ENCODE results near the gene MBNL3. TPM values are rescaled to one million over a fixed set of nuclear protein-coding genes. Genes with fewer than 3 reads are reported as not detected.

MBNL3 gene
- total and polyA plus RNA-seq, 9 of the 15 experiments (the other 6 are each of a cell fraction or from before 2014, with no cell fraction given): under 0.01 to 0.25 (median 0.16) TPM

- Histone ChIP-seq H2AFZ (ENCODE audit: low read depth, low read length) (no peak overlapping the region), H3K9ac (ENCODE audit: insufficient read depth in 1 of 2, low read depth in 2 of 2, low read length in 2 of 2) (no peak overlapping the region), H4K20me1 (replicated peaks; ENCODE audit: control insufficient read depth, insufficient read depth, low read length) (no peaks in the 10 kb centered on the region), H3K79me2 (ENCODE audit: control insufficient read depth, insufficient read depth, low read length) (no peaks in the 10 kb centered on the region), H3K4me2 (ENCODE audit: insufficient read depth, low read length) (no peak overlapping the region), H3K9me3 (replicated peaks; ENCODE audit: control insufficient read depth, insufficient read depth, low read depth, low read length) (no peaks in the 10 kb centered on the region), H3K9me1 (ENCODE audit: control insufficient read depth, insufficient read depth, low read length) (no peaks in the 10 kb centered on the region), H3K27me3 (ENCODE audit: control insufficient read depth in 2 of 2, insufficient read depth in 2 of 2, low read length in 2 of 2) (no peaks in the 10 kb centered on the region), H3K27ac (ENCODE audit: extremely low read depth, low read depth, low read length) (no peak overlapping the region), H3K4me1 (replicated peaks in 1 of 2; ENCODE audit: control insufficient read depth in 2 of 2, insufficient read depth in 2 of 2, low read length in 2 of 2) (no peaks in the 10 kb centered on the region), H3K36me3 (ENCODE audit: control insufficient read depth, insufficient read depth, low read length) (no peaks in the 10 kb centered on the region), H3K4me3 (no peak overlapping the region)
- FAIRE-seq (no peak), DNase-seq (ENCODE audit: extremely low read depth in 1 of 4, low spot score in 3 of 4) (peak in 1 of 4 experiments; percentile 1), ATAC-seq (no peak)
- no TSS peak for BruUV-seq (replicated peaks)
- in situ Hi-C loops (cut with MboI): no loop called here
- intact Hi-C loops (cut with micrococcal nuclease): no loop called here
- POLR2A ChIA-PET: no interaction called here
- CTCF ChIA-PET (ENCODE audit: low intra/inter-chr PET ratio): no interaction called here
- TF ChIP-seq FOSL1 (tag; conservative IDR thresholded peaks at IDR 0.05) (peak; percentile 31; the same call in 1 of the 2 replicates), BCL6 (CRISPR knock-in tag; IDR thresholded peaks at IDR 0.05) (no peak), KAT7 (CRISPR knock-in tag; IDR thresholded peaks at IDR 0.05; ENCODE audit: borderline replicate concordance) (no peak), TBP (optimal IDR thresholded peaks at IDR 0.05; ENCODE audit: low read depth, low read length) (no peak)
- TF ChIP-seq, protein P1, sequence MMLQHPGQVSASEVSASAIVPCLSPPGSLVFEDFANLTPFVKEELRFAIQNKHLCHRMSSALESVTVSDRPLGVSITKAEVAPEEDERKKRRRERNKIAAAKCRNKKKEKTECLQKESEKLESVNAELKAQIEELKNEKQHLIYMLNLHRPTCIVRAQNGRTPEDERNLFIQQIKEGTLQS (IDR thresholded peaks at IDR 0.05): 0 out of 2 replicates have a peak, but pooled peaks have one; percentile 19
- TF ChIP-seq, protein P1 (CRISPR knock-in tag; conservative IDR thresholded peaks at IDR 0.05): no peak
- 0% methylated on average over 1 of the region's 1 CpG for WGBS (ENCODE audit: insufficient coverage, low coverage, missing lambda C conversion rate)
Observed at GRCh38 chrX:132532913-132533312, 44.1 kb upstream of the MBNL3 start.

- ChIA-PET POLR2A (no interaction called here), CTCF (ENCODE audit: low intra/inter-chr PET ratio) (no interaction called here)
- ATAC-seq: no peak
- no peak for DNase-seq (ENCODE audit: extremely low read depth in 1 of 4, low spot score in 3 of 4)
- in situ Hi-C loops (cut with MboI) (no loop called here), intact Hi-C loops (cut with micrococcal nuclease) (no loop called here)
- no peak overlapping the region for H2AFZ ChIP-seq (ENCODE audit: low read depth, low read length)
- H3K4me3 ChIP-seq: no peak overlapping the region
- H3K79me2 ChIP-seq (ENCODE audit: control insufficient read depth, insufficient read depth, low read length): no peaks in the 10 kb centered on the region
- H3K9me3 ChIP-seq (replicated peaks; ENCODE audit: control insufficient read depth, insufficient read depth, low read depth, low read length): no peaks in the 10 kb centered on the region
- H3K4me1 ChIP-seq (replicated peaks in 1 of 2; ENCODE audit: control insufficient read depth in 2 of 2, insufficient read depth in 2 of 2, low read length in 2 of 2): no peaks in the 10 kb centered on the region
- WGBS (ENCODE audit: insufficient coverage, low coverage, missing lambda C conversion rate): 0% methylated on average over 1 of the region's 1 CpG
- no peaks in the 10 kb centered on the region for H4K20me1 ChIP-seq (replicated peaks; ENCODE audit: control insufficient read depth, insufficient read depth, low read length)
- H3K36me3 ChIP-seq (ENCODE audit: control insufficient read depth, insufficient read depth, low read length): no peaks in the 10 kb centered on the region
- no peak overlapping the region for H3K4me2 ChIP-seq (ENCODE audit: insufficient read depth, low read length)
- BruUV-seq (replicated peaks): no TSS peak
- H3K9ac ChIP-seq (ENCODE audit: insufficient read depth in 1 of 2, low read depth in 2 of 2, low read length in 2 of 2): no peak overlapping the region
- no peaks in the 10 kb centered on the region for H3K27me3 ChIP-seq (ENCODE audit: control insufficient read depth in 2 of 2, insufficient read depth in 2 of 2, low read length in 2 of 2)
- no peak overlapping the region for H3K27ac ChIP-seq (ENCODE audit: extremely low read depth, low read depth, low read length)
- no peaks in the 10 kb centered on the region for H3K9me1 ChIP-seq (ENCODE audit: control insufficient read depth, insufficient read depth, low read length)
- FAIRE-seq: no peak
- TF ChIP-seq SREBF1 (IDR thresholded peaks at IDR 0.05; ENCODE audit: borderline replicate concordance, low read depth, low read length): no peak
- no peak for TF ChIP-seq CTBP1 (IDR thresholded peaks at IDR 0.05; ENCODE audit: borderline replicate concordance)
- no peak for TF ChIP-seq ZNF12 (CRISPR knock-in tag; IDR thresholded peaks at IDR 0.05)
- no peak for TF ChIP-seq CHD4 (IDR thresholded peaks at IDR 0.05; ENCODE audit: insufficient read depth, insufficient replicate concordance, low read depth, low read length, poor library complexity, severe bottlenecking)
- no peak for TF ChIP-seq DNMT1 (IDR thresholded peaks at IDR 0.05)
- no peak for TF ChIP-seq SNAPC5 (CRISPR knock-in tag; IDR thresholded peaks at IDR 0.05)
- TF ChIP-seq HMGXB4 (CRISPR knock-in tag; IDR thresholded peaks at IDR 0.05): no peak
- TF ChIP-seq NFE2 (IDR thresholded peaks at IDR 0.05; ENCODE audit: low read depth): no peak
- no peak for TF ChIP-seq KDM1A (IDR thresholded peaks at IDR 0.05)
- no peak for TF ChIP-seq SLC30A9 (CRISPR knock-in tag; IDR thresholded peaks at IDR 0.05)
- TF ChIP-seq TBP (optimal IDR thresholded peaks at IDR 0.05; ENCODE audit: low read depth, low read length): no peak
Observed at GRCh38 chrX:132532097-132532496, 43.3 kb upstream of the MBNL3 start.
